Renal cortical epithelial cell (primary cell): ENCODE measurements around the gene ITPR3. TPM values are rescaled to one million over a fixed set of nuclear protein-coding genes. Genes with fewer than 3 reads are reported as not detected.
A peak's percentile ranks its signal among the peaks of the same experiment; 100 is the strongest.
"Not testable (repeated sequence)": the region's sequence is repeated elsewhere in the genome, so short reads cannot be mapped to it uniquely, and the experiment has no call there.

Experiments used
- DNase-seq: peaks from one replicate; pipeline ENCODE4 v3.0.0-alpha.2; 2011; ENCODE audit warnings: low read depth
- total RNA-seq: library from RNA; depleted of rRNA; stranded (reverse); fragments of >200 nt; gene quantifications from 2 replicates; pipeline ENCODE4 v1.2.3, GENCODE V29; 2014

ITPR3 gene
- total RNA-seq, 1 donor from 2014 or later = 173 TPM

- DNase-seq = peak; percentile 76
Measured at GRCh38 chr6:33613146-33613794, 7.9 kb upstream of the ITPR3 start.

GRCh38 chr6:33613795-33614168, 7.3 kb upstream of the ITPR3 start:
- DNase-seq = peak; percentile 68

GRCh38 chr6:33616113-33616512, 5.0 kb upstream of the ITPR3 start:
- no peak for DNase-seq

GRCh38 chr6:33616913-33617312, 4.2 kb upstream of the ITPR3 start:
- DNase-seq = no peak

GRCh38 chr6:33619166-33619840, 1.8 kb upstream of the ITPR3 start:
- no peak for DNase-seq

- DNase-seq = peak; percentile 59
Measured at GRCh38 chr6:33620158-33620855, 815 bp upstream of the ITPR3 start.

- DNase-seq = peak; percentile 41
Measured at GRCh38 chr6:33621711-33622388, 728 bp downstream of the ITPR3 start.

GRCh38 chr6:33622456-33623431, 1.6 kb downstream of the ITPR3 start:
- peak; percentile 47 for DNase-seq

GRCh38 chr6:33623895-33624381, 2.8 kb downstream of the ITPR3 start:
- DNase-seq = peak; percentile 48

- DNase-seq = no peak
Measured at GRCh38 chr6:33624856-33625255, 3.7 kb downstream of the ITPR3 start.

GRCh38 chr6:33627876-33628275, 6.8 kb downstream of the ITPR3 start:
- DNase-seq = no peak

- DNase-seq = no peak
Measured at GRCh38 chr6:33628401-33628964, 7.4 kb downstream of the ITPR3 start.

- no peak for DNase-seq
Measured at GRCh38 chr6:33630014-33630413, 8.9 kb downstream of the ITPR3 start.

GRCh38 chr6:33631521-33631920, 10.4 kb downstream of the ITPR3 start:
- DNase-seq = not testable (repeated sequence)

- no peak for DNase-seq
Measured at GRCh38 chr6:33631971-33632557, 10.9 kb downstream of the ITPR3 start.

GRCh38 chr6:33632558-33633039, 11.5 kb downstream of the ITPR3 start:
- no peak for DNase-seq

- no peak for DNase-seq
Measured at GRCh38 chr6:33633084-33633461, 12.0 kb downstream of the ITPR3 start.

GRCh38 chr6:33633462-33634158, 12.5 kb downstream of the ITPR3 start:
- no peak for DNase-seq

GRCh38 chr6:33634161-33634727, 13.1 kb downstream of the ITPR3 start:
- DNase-seq = no peak
